HL-60 (cell line): Measurements from ENCODE around the gene TUBGCP6.

Experiments used
- GABPA ChIP-seq: IDR thresholded peaks from 2 replicates; pipeline ENCODE4 v1.6.1; 2012; ENCODE audit warnings: low read depth
- POLR2AphosphoS5 ChIP-seq: IDR thresholded peaks from 2 replicates; pipeline ENCODE4 v1.6.1; 2012; ENCODE audit warnings: low read depth
- SPI1 ChIP-seq: IDR thresholded peaks from 2 replicates; pipeline ENCODE4 v1.6.1; 2012; ENCODE audit warnings: low read depth, mild to moderate bottlenecking, borderline replicate concordance
- TF ChIP-seq, protein P1 (sequence below): IDR thresholded peaks from one replicate; pipeline ENCODE4 v1.5.1; 2011; ENCODE audit warnings: low read length, control low read depth, inconsistent platforms; ENCODE audit not compliant: insufficient read depth
- TF ChIP-seq, protein P2 (sequence below): IDR thresholded peaks from 2 replicates; pipeline ENCODE4 v1.6.1; 2012; ENCODE audit warnings: low read depth; ENCODE audit not compliant: insufficient replicate concordance

DNA sequence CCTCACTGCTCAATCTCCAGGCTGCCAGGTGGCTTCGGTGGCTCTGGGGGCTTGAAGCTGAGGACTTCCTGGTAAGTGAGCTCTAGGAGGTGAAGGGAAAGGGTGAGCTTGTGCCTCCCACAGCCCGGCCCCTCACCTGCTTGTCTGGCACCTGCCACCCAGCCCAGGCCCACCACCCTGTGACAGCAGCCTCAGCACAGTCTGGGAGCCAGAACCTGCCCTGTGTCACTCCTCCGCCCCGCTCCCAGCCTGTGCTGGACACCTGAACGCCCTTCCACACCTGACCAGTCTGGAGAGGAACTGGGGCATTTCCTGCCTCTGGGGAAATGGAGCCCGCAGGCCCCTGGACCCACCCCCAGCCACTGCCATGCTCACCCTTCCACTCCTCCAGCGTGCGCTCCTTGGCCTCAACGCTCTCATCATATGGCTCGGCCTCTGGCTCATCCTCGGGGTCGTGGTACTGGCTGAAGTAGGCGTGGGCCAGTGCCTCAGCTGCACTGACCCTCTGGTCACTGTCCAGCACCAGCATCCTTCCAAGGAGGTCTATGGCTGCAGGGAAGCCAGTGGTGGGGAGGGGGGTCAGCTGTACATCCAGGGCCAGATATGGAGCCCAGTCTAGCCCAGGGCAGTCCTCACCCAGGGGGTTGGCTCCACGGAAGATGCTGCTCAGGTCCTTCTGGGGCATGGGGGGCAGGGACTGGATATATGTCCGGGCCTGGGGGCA lies 20.3 kb upstream of the TUBGCP6 start:
- TF ChIP-seq, protein P1, sequence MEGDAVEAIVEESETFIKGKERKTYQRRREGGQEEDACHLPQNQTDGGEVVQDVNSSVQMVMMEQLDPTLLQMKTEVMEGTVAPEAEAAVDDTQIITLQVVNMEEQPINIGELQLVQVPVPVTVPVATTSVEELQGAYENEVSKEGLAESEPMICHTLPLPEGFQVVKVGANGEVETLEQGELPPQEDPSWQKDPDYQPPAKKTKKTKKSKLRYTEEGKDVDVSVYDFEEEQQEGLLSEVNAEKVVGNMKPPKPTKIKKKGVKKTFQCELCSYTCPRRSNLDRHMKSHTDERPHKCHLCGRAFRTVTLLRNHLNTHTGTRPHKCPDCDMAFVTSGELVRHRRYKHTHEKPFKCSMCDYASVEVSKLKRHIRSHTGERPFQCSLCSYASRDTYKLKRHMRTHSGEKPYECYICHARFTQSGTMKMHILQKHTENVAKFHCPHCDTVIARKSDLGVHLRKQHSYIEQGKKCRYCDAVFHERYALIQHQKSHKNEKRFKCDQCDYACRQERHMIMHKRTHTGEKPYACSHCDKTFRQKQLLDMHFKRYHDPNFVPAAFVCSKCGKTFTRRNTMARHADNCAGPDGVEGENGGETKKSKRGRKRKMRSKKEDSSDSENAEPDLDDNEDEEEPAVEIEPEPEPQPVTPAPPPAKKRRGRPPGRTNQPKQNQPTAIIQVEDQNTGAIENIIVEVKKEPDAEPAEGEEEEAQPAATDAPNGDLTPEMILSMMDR, result no peak
- TF ChIP-seq POLR2AphosphoS5 (no peak), SPI1 (no peak), GABPA (no peak)
- TF ChIP-seq, protein P2, sequence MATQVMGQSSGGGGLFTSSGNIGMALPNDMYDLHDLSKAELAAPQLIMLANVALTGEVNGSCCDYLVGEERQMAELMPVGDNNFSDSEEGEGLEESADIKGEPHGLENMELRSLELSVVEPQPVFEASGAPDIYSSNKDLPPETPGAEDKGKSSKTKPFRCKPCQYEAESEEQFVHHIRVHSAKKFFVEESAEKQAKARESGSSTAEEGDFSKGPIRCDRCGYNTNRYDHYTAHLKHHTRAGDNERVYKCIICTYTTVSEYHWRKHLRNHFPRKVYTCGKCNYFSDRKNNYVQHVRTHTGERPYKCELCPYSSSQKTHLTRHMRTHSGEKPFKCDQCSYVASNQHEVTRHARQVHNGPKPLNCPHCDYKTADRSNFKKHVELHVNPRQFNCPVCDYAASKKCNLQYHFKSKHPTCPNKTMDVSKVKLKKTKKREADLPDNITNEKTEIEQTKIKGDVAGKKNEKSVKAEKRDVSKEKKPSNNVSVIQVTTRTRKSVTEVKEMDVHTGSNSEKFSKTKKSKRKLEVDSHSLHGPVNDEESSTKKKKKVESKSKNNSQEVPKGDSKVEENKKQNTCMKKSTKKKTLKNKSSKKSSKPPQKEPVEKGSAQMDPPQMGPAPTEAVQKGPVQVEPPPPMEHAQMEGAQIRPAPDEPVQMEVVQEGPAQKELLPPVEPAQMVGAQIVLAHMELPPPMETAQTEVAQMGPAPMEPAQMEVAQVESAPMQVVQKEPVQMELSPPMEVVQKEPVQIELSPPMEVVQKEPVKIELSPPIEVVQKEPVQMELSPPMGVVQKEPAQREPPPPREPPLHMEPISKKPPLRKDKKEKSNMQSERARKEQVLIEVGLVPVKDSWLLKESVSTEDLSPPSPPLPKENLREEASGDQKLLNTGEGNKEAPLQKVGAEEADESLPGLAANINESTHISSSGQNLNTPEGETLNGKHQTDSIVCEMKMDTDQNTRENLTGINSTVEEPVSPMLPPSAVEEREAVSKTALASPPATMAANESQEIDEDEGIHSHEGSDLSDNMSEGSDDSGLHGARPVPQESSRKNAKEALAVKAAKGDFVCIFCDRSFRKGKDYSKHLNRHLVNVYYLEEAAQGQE, result no peak
